Neutrophil (primary cell): Measurements from ENCODE around the gene PDLIM1.

Experiments
- H3K27ac ChIP-seq: fragments of 200-600 bp; sonication (generic); 2 replicates; pipeline ENCODE4 v1.5.1; 2016; ENCODE audit warnings: mild to moderate bottlenecking, moderate library complexity
- H3K27me3 ChIP-seq: fragments of 200-600 bp; sonication (generic); 2 replicates; pipeline ENCODE4 v1.6.0; 2016; ENCODE audit warnings: mild to moderate bottlenecking
- H3K36me3 ChIP-seq: fragments of 200-600 bp; sonication (generic); 2 replicates; pipeline ENCODE4 v1.5.1; 2017
- H3K4me1 ChIP-seq, 2 experiments: fragments of 200-600 bp in 1 of 2; sonication (generic) in 1 of 2; 1 replicate in 1 of 2; 2 replicates in 1 of 2; pipeline versions ENCODE4 v1.5.1 to v1.6.1; 2013 to 2016; ENCODE audit warnings: low read depth in 1 of 2, low read length in 1 of 2, mild to moderate bottlenecking in 1 of 2, moderate library complexity in 1 of 2; ENCODE audit not compliant: control insufficient read depth in 1 of 2, insufficient read depth in 1 of 2
- H3K4me3 ChIP-seq, 2 experiments: fragments of 200-600 bp in 1 of 2; sonication (generic) in 1 of 2; 1 replicate in 1 of 2; 2 replicates in 1 of 2; pipeline ENCODE4 v1.5.1; 2013 to 2016; ENCODE audit warnings: low read depth in 1 of 2, low read length in 1 of 2, mild to moderate bottlenecking in 1 of 2, moderate library complexity in 1 of 2
- H3K9me3 ChIP-seq: fragments of 200-600 bp; sonication (generic); 2 replicates; pipeline ENCODE4 v1.5.1; 2016
- TF ChIP-seq, protein P1 (sequence below): fragments of 200-600 bp; sonication (generic); IDR thresholded peaks from 2 replicates; pipeline ENCODE4 v1.5.1; 2016; ENCODE audit warnings: antibody characterized with exemption

PDLIM1 gene, protein sequence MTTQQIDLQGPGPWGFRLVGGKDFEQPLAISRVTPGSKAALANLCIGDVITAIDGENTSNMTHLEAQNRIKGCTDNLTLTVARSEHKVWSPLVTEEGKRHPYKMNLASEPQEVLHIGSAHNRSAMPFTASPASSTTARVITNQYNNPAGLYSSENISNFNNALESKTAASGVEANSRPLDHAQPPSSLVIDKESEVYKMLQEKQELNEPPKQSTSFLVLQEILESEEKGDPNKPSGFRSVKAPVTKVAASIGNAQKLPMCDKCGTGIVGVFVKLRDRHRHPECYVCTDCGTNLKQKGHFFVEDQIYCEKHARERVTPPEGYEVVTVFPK

DNA sequence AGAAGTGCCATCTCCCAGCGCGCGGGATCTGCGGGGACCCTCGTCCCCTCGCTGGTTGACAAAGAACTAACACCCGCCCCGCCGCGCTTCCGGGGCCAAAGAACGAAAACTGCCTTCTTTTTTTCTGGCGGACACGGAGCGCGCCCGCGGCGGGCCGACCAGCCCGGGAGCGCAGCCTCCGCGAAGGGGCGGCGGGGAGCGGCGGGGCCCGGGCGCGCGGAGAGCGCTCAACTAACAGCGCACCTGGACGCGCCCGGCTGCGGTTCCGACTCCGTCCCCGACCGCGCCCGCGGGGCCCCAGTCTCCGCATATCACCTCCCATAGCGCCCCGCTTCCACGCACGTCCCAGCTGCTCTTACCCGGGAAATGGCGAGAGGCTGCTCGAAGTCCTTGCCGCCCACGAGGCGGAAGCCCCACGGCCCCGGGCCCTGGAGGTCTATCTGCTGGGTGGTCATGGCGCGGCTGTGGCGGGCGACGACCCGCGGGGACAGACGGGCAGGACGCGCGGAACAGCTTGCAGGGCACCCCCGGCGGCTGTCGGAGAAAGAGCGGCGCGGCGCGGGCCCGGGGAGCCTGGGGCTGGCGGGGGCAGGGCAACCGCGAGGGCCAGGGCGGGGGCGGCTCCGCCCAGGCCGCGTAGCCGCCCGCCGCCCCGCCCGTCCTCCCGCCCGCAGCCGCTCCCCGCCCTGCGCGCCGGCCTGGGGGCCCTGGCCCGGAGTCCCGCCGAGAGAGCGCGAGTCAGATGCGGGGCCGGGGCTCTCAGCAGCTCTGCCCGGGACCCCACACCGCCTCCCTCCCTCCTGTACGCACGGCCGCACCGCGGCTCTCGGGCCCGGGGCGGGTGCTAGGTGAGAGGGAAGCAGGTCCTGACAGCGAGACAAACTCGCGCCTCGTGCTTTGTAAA lies at the start of gene PDLIM1:
Gene PDLIM1, minus strand, starts transcription at position 543 of the 904 bp plus-strand sequence. Its CDS starts 88 bp downstream, at position 455.
- TF ChIP-seq, protein P1, sequence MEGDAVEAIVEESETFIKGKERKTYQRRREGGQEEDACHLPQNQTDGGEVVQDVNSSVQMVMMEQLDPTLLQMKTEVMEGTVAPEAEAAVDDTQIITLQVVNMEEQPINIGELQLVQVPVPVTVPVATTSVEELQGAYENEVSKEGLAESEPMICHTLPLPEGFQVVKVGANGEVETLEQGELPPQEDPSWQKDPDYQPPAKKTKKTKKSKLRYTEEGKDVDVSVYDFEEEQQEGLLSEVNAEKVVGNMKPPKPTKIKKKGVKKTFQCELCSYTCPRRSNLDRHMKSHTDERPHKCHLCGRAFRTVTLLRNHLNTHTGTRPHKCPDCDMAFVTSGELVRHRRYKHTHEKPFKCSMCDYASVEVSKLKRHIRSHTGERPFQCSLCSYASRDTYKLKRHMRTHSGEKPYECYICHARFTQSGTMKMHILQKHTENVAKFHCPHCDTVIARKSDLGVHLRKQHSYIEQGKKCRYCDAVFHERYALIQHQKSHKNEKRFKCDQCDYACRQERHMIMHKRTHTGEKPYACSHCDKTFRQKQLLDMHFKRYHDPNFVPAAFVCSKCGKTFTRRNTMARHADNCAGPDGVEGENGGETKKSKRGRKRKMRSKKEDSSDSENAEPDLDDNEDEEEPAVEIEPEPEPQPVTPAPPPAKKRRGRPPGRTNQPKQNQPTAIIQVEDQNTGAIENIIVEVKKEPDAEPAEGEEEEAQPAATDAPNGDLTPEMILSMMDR = no peak
- H3K4me1 ChIP-seq = peaks cover 6 to 14% of the 10 kb centered on the region in 2 experiments
- H3K4me3 ChIP-seq = peak within 1 kb of the TSS; percentile 31 to 60
- no peaks in the 10 kb centered on the region for H3K36me3 ChIP-seq
- no peak within 1 kb of the TSS for H3K27ac ChIP-seq
- no peaks in the 10 kb centered on the region for H3K9me3 ChIP-seq
- peaks cover 86% of the 10 kb centered on the region for H3K27me3 ChIP-seq

DNA sequence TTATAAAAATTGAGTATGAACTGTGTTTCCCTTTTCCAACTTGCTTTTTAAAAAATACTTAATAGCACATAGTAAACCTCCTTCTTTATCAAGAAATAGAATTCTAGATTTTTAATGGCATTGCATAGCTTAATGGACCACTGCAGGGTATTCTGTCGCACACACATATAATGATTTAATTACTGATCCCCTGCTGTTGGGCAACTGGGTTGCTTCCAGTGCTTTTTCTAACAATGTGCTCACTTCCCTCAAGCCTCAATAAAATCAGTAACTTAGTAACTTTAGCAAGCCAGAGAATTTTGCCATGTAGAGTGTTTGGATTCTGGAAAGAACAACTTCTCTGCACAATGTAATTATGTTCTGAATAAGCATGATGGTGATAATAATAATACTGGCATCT lies 49.1 kb upstream of the PDLIM1 start:
- Histone ChIP-seq H3K4me3 (no peak overlapping the region), H3K27me3 (no peaks in the 10 kb centered on the region), H3K9me3 (no peaks in the 10 kb centered on the region), H3K4me1 (no peaks in the 10 kb centered on the region), H3K36me3 (no peaks in the 10 kb centered on the region), H3K27ac (no peak overlapping the region)
- TF ChIP-seq, protein P1 = no peak

DNA sequence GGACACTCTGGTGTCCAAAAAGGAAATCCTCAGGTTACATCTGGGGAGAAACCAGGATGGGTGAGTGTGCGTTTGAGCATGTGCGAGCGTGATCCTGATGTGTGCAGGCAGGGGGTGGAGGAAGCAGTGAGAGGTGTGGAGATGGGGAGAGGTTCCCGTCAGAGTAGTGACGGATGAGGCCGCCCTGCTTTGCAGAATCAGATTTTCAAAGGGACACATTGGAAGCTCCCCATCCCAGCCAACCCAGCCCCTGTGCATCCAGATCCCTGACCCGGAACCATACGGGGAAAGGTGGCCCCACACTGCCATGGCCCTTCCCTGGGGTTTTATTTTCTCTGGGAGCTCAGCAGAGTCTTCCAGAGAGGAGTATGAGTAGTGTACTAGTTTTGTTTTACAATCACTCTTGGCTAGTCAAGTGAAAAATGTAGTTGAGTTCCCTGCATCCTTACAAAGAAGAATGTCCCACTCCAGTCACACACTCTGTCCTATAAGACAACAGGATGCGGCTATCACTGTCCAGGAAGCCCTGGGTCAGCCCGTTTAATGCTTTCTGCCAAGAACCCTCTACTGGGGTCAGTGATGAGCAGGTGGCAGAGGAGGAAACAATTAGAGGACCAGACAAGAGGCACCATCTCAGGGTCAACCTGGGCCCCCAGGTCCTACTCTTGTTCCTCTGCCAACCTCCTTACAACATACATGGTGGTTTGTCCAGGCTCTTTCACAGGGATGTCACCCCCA lies 46.8 kb upstream of the PDLIM1 start:
- Histone ChIP-seq H3K9me3 (no peaks in the 10 kb centered on the region), H3K4me1 (no peaks in the 10 kb centered on the region), H3K4me3 (no peak overlapping the region), H3K36me3 (no peaks in the 10 kb centered on the region), H3K27ac (no peak overlapping the region), H3K27me3 (no peaks in the 10 kb centered on the region)
- TF ChIP-seq, protein P1 = no peak

DNA sequence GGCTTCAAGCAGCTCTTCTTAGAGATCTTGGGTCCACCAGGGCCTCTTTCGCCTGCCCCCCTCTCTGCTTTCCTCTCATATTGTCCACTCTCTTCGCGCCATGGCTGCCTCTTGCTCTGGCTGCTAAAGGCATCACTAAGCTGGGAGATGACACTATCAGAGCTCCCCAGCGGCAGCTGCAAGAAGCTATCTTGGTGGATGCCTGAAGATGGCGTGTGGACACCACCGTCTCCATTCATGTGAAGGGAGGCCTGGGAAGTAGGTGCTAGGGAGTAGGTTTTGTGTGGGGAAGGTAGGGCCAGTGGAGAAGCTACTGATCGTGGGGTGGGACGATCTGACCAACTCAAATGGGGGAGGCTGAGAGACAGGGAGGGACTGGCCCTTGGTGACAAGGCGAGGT lies 45.9 kb upstream of the PDLIM1 start:
- TF ChIP-seq, protein P1 = no peak
- no peaks in the 10 kb centered on the region for H3K9me3 ChIP-seq
- H3K27ac ChIP-seq = no peak overlapping the region
- no peaks in the 10 kb centered on the region for H3K36me3 ChIP-seq
- H3K27me3 ChIP-seq = no peaks in the 10 kb centered on the region
- H3K4me3 ChIP-seq = no peak overlapping the region
- H3K4me1 ChIP-seq = no peaks in the 10 kb centered on the region

DNA sequence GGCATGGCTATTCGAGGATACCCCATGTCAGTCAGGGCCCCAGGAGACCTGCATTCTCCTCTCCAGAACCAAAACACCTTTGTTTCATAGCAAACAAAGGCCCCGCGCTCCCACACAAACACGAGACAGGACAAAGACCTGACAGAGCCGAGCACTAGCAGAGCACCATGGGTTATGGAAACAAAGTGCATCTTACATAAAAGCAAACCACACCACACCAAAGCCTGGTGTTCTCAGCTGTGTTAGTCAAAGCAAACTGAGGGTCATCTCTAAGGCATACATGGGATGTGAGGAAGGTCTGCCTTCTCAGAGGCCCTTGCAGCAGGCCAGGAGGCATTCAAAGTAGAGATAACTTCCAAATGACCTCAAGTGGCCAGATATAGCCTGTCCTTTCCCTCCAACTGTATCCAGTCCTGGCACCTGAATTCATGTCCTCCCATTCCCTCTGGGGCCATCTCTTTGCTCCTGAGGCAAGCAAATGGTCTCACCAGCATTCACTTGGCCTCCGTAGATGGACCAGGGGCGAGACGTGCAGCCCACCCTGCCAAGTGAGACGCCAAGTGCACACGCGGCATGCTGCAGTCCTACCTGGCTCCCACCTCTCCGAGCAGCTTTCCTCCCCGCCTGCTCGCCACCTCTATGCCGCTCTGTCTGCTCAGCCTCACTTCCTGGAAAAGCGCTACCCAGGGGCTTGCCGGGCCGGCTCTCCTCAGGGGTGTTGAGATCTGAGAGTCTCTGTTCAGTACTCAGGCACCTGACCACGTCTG lies 45.3 kb upstream of the PDLIM1 start:
- TF ChIP-seq, protein P1 = no peak
- Histone ChIP-seq H3K27me3 (no peaks in the 10 kb centered on the region), H3K4me1 (no peaks in the 10 kb centered on the region), H3K27ac (no peak overlapping the region), H3K4me3 (no peak overlapping the region), H3K9me3 (no peaks in the 10 kb centered on the region), H3K36me3 (no peaks in the 10 kb centered on the region)
